ENCODE data around the gene RPS6KL1.

Gene RPS6KL1

DNA sequence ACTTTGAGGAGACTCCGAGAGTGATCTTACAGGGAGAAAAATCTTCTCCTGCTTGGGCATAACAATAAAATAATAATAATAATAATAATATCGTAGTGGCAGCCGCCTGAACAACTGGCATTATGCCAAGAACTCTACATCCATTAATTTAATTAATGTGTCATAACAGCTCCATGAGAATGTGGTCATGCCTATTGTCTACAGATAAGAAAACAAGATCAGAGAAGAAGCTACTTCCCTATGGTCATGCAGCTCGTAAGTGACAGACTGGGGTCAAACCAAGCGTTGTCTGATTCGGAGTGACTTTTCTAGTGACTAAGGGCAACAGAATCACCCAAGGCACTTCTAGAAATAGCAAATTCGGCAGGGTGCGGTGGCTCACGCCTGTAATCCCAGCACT is 58.9 kb downstream of the RPS6KL1 start:
- Histone ChIP-seq H3K9me2 (replicated peaks; ENCODE audit: low read depth, low read length) (no peaks in the 10 kb centered on the region), H3K4me1 (ENCODE audit: insufficient read depth, low read length, poor library complexity, severe bottlenecking) (peaks cover 16% of the 10 kb centered on the region), H3K79me2 (ENCODE audit: insufficient read depth, low read length) (no peaks in the 10 kb centered on the region), H3K27me3 (ENCODE audit: insufficient read depth, low read length, poor library complexity, severe bottlenecking) (no peaks in the 10 kb centered on the region), H3K4me3 (ENCODE audit: low read length, poor library complexity, severe bottlenecking) (no peak overlapping the region), H3K9ac (ENCODE audit: low read depth, low read length, poor library complexity, severe bottlenecking) (no peak overlapping the region), H3K4me2 (ENCODE audit: low read depth, low read length, poor library complexity, severe bottlenecking) (no peak overlapping the region), H3F3A (ENCODE audit: low read depth) (no peaks in the 10 kb centered on the region), H3K9me3 (ENCODE audit: insufficient read depth, low read depth, low read length) (no peaks in the 10 kb centered on the region), H4K20me1 (ENCODE audit: insufficient read depth, low read length, poor library complexity, severe bottlenecking) (no peaks in the 10 kb centered on the region), H3K36me3 (ENCODE audit: insufficient read depth, low read length) (no peaks in the 10 kb centered on the region), H2AFZ (ENCODE audit: low read length) (no peak overlapping the region)
- TF ChIP-seq, protein P1, sequence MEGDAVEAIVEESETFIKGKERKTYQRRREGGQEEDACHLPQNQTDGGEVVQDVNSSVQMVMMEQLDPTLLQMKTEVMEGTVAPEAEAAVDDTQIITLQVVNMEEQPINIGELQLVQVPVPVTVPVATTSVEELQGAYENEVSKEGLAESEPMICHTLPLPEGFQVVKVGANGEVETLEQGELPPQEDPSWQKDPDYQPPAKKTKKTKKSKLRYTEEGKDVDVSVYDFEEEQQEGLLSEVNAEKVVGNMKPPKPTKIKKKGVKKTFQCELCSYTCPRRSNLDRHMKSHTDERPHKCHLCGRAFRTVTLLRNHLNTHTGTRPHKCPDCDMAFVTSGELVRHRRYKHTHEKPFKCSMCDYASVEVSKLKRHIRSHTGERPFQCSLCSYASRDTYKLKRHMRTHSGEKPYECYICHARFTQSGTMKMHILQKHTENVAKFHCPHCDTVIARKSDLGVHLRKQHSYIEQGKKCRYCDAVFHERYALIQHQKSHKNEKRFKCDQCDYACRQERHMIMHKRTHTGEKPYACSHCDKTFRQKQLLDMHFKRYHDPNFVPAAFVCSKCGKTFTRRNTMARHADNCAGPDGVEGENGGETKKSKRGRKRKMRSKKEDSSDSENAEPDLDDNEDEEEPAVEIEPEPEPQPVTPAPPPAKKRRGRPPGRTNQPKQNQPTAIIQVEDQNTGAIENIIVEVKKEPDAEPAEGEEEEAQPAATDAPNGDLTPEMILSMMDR (conservative IDR thresholded peaks at IDR 0.05; ENCODE audit: low read length) = no peak
- TF ChIP-seq EZH2phosphoT487 (IDR thresholded peaks at IDR 0.05; ENCODE audit: borderline replicate concordance) = no peak

DNA sequence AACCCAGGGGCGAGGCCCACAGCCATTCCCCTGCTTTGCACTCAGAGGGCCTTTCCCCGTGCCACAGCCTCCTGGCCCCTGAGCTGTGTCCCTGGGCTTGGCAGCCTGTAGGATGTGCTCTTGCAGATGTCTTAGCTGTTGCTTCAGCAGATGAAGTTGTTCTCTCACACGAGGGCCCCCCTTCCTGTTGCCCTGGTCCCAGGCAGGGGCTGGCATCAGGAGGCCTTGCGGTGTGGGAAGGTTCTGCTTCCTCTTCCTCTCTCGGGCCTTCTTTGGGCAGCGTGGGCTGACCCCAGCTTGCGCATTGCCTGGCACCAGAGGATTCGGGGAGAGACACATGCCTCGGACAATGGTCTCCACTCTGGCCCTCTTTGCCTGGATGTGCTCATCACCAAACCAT is 59.8 kb downstream of the RPS6KL1 start:
- no peak for TF ChIP-seq EZH2phosphoT487 (IDR thresholded peaks at IDR 0.05; ENCODE audit: borderline replicate concordance)
- TF ChIP-seq, protein P1 (conservative IDR thresholded peaks at IDR 0.05; ENCODE audit: low read length) = no peak
- Histone ChIP-seq H3K36me3 (ENCODE audit: insufficient read depth, low read length) (no peaks in the 10 kb centered on the region), H3K27me3 (ENCODE audit: insufficient read depth, low read length, poor library complexity, severe bottlenecking) (no peaks in the 10 kb centered on the region), H3K9ac (ENCODE audit: low read depth, low read length, poor library complexity, severe bottlenecking) (no peak overlapping the region), H3K9me2 (replicated peaks; ENCODE audit: low read depth, low read length) (no peaks in the 10 kb centered on the region), H3K79me2 (ENCODE audit: insufficient read depth, low read length) (no peaks in the 10 kb centered on the region), H3K9me3 (ENCODE audit: insufficient read depth, low read depth, low read length) (no peaks in the 10 kb centered on the region), H3F3A (ENCODE audit: low read depth) (no peaks in the 10 kb centered on the region), H3K4me1 (ENCODE audit: insufficient read depth, low read length, poor library complexity, severe bottlenecking) (peaks cover 16% of the 10 kb centered on the region), H3K4me3 (ENCODE audit: low read length, poor library complexity, severe bottlenecking) (no peak overlapping the region), H3K4me2 (ENCODE audit: low read depth, low read length, poor library complexity, severe bottlenecking) (no peak overlapping the region), H2AFZ (ENCODE audit: low read length) (no peak overlapping the region), H4K20me1 (ENCODE audit: insufficient read depth, low read length, poor library complexity, severe bottlenecking) (no peaks in the 10 kb centered on the region)

DNA sequence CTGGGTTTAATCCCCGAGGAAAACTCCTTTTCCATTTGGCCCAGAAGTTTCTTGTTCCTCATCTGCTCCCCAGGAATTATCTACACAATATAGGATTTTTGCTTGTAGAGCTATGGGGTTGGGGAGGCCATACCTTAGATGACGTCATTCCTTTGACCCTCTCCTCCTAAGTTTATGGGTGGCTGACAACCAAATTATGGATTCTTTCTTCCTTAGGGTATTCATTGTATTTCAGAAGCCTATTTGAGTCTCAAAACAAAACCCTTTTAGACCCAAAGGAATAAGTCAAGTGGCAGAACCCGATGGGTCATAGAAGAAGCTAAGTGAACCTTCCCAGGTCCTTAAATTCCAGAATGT is 61.3 kb downstream of the RPS6KL1 start:
- TF ChIP-seq, protein P1 (conservative IDR thresholded peaks at IDR 0.05; ENCODE audit: low read length) = no peak
- TF ChIP-seq EZH2phosphoT487 (IDR thresholded peaks at IDR 0.05; ENCODE audit: borderline replicate concordance) = no peak
- no peak overlapping the region for H2AFZ ChIP-seq (ENCODE audit: low read length)
- H4K20me1 ChIP-seq (ENCODE audit: insufficient read depth, low read length, poor library complexity, severe bottlenecking) = no peaks in the 10 kb centered on the region
- no peaks in the 10 kb centered on the region for H3K36me3 ChIP-seq (ENCODE audit: insufficient read depth, low read length)
- H3K4me1 ChIP-seq (ENCODE audit: insufficient read depth, low read length, poor library complexity, severe bottlenecking) = peaks cover 3% of the 10 kb centered on the region
- H3K9ac ChIP-seq (ENCODE audit: low read depth, low read length, poor library complexity, severe bottlenecking) = no peak overlapping the region
- no peaks in the 10 kb centered on the region for H3K9me3 ChIP-seq (ENCODE audit: insufficient read depth, low read depth, low read length)
- H3K79me2 ChIP-seq (ENCODE audit: insufficient read depth, low read length) = no peaks in the 10 kb centered on the region
- H3K27me3 ChIP-seq (ENCODE audit: insufficient read depth, low read length, poor library complexity, severe bottlenecking) = no peaks in the 10 kb centered on the region
- H3K4me3 ChIP-seq (ENCODE audit: low read length, poor library complexity, severe bottlenecking) = no peak overlapping the region
- no peaks in the 10 kb centered on the region for H3K9me2 ChIP-seq (replicated peaks; ENCODE audit: low read depth, low read length)
- no peaks in the 10 kb centered on the region for H3F3A ChIP-seq (ENCODE audit: low read depth)
- no peak overlapping the region for H3K4me2 ChIP-seq (ENCODE audit: low read depth, low read length, poor library complexity, severe bottlenecking)

Data from Loucy (cell line).